ENCODE data around the gene PIP4K2A. TPM values are rescaled to one million over a fixed set of nuclear protein-coding genes. Genes with fewer than 3 reads are reported as not detected.

Gene PIP4K2A
- total and polyA plus RNA-seq, 2 of the 8 experiments (the other 6 are each of a cell fraction or from before 2014, with no cell fraction given): 19.0 to 60.9 TPM

- DNase-seq (ENCODE audit: low read depth in 1 of 2, low spot score in 2 of 2): no peak
- 91 to 100% methylated on average over 1 to 5 of the region's 5 CpGs for WGBS, 2 experiments (ENCODE audit: extremely low coverage in 1 of 2, insufficient coverage in 1 of 2, insufficient read length in 1 of 2, insufficient replicate concordance in 2 of 2, low coverage in 1 of 2, low lambda C conversion rate in 2 of 2, missing lambda C conversion rate in 1 of 2)
- H3K4me1 ChIP-seq (replicated peaks in 1 of 4; ENCODE audit: control insufficient read depth in 3 of 4, insufficient read depth in 4 of 4, low read length in 3 of 4): peaks cover 10 to 25% (median 20%) of the 10 kb centered on the region in 4 experiments
Measured at GRCh38 chr10:22670788-22671187, 43.6 kb downstream of the PIP4K2A start.

More at GRCh38 chr10:22670788-22671187, 43.6 kb downstream of the PIP4K2A start:
- Histone ChIP-seq H3K27ac (ENCODE audit: low read depth, low read length) (no peak overlapping the region), H4K91ac (replicated peaks; ENCODE audit: insufficient read length, low read length) (no peak overlapping the region), H3K79me1 (ENCODE audit: low read depth, low read length) (peaks cover 7% of the 10 kb centered on the region; the same call in 1 of the 2 replicates), H3K23me2 (ENCODE audit: low read depth, low read length) (no peaks in the 10 kb centered on the region), H2AFZ (ENCODE audit: low read length) (no peak overlapping the region), H3K4me3 (ENCODE audit: extremely low read depth in 1 of 4, insufficient read depth in 2 of 4, low read depth in 3 of 4, low read length in 4 of 4) (no peak overlapping the region), H3K36me3 (ENCODE audit: control insufficient read depth in 2 of 4, insufficient read depth in 4 of 4, low read length in 3 of 4) (no peaks in the 10 kb centered on the region), H3K9ac (replicated peaks in 1 of 4; ENCODE audit: extremely low read depth in 1 of 4, low read depth in 3 of 4, low read length in 3 of 4) (no peak overlapping the region), H2AK5ac (ENCODE audit: low read depth, low read length) (no peak overlapping the region), H2BK120ac (replicated peaks; ENCODE audit: low read depth, low read length) (no peak overlapping the region), H3K23ac (ENCODE audit: insufficient read length) (no peak overlapping the region), H4K5ac (ENCODE audit: insufficient read length, low read depth, low read length) (no peak overlapping the region), H3K9me3 (ENCODE audit: insufficient read depth in 2 of 2, low read depth in 1 of 2, low read length in 1 of 2) (no peaks in the 10 kb centered on the region), H3K27me3 (replicated peaks in 1 of 4; ENCODE audit: control insufficient read depth in 3 of 4, extremely low read depth in 1 of 4, insufficient read depth in 3 of 4, low read length in 3 of 4) (no peaks in the 10 kb centered on the region), H3K4ac (replicated peaks; ENCODE audit: insufficient read length, low read depth, low read length) (no peak overlapping the region), H2BK15ac (ENCODE audit: low read length) (no peak overlapping the region), H3K79me2 (ENCODE audit: control insufficient read depth in 1 of 2, insufficient read depth in 2 of 2, low read length in 2 of 2) (peaks cover 3 to 99% of the 10 kb centered on the region in 2 experiments; a peak in 3 of 4 replicates), H3K4me2 (ENCODE audit: insufficient read depth in 1 of 2, low read depth in 2 of 2, low read length in 2 of 2) (no peak overlapping the region), H2BK20ac (ENCODE audit: low read length) (no peak overlapping the region), H3K56ac (replicated peaks; ENCODE audit: insufficient read length, low read depth, low read length) (no peak overlapping the region), H4K8ac (ENCODE audit: extremely low read depth, insufficient read depth, low read length) (no peak overlapping the region), H3K14ac (ENCODE audit: insufficient read length) (no peak overlapping the region), H3K18ac (ENCODE audit: extremely low read depth, low read length) (no peak overlapping the region), H4K20me1 (replicated peaks in 1 of 2; ENCODE audit: control insufficient read depth in 1 of 2, insufficient read depth in 2 of 2, low read length in 2 of 2) (peaks cover 0 to 2% of the 10 kb centered on the region in 2 experiments), H2BK12ac (ENCODE audit: low read depth, low read length) (no peak overlapping the region), H2BK5ac (ENCODE audit: low read depth, low read length) (no peak overlapping the region)
- FAIRE-seq: no peak
- ChIA-PET CTCF (ENCODE audit: partially characterized antibody) (interaction anchor here (0.6 to 2.4 kb wide), 3 partner anchors 16 to 190 kb away, joined by 3 to 7 read pairs (median 4); no protein-coding TSS in a partner anchor), POLR2A (ENCODE audit: partially characterized antibody) (interaction anchor here (1.7 to 1.9 kb wide), 2 partner anchors 11 to 12 kb away, joined by 5 read pairs; no protein-coding TSS in a partner anchor)
- TF ChIP-seq POU5F1 (IDR thresholded peaks at IDR 0.05; ENCODE audit: low read depth, low read length) (no peak), GTF2F1 (IDR thresholded peaks at IDR 0.05; ENCODE audit: borderline replicate concordance, low read depth, low read length) (no peak), GABPA (IDR thresholded peaks at IDR 0.05; ENCODE audit: borderline replicate concordance, insufficient read depth, low read length) (no peak), CHD2 (IDR thresholded peaks at IDR 0.05; ENCODE audit: low read length) (no peak), SRF (IDR thresholded peaks at IDR 0.05; ENCODE audit: low read depth, low read length) (no peak), CBX8 (IDR thresholded peaks at IDR 0.05; ENCODE audit: borderline replicate concordance, low read depth, low read length) (no peak), BACH1 (IDR thresholded peaks at IDR 0.05; ENCODE audit: low read length) (no peak), JUN (IDR thresholded peaks at IDR 0.05; ENCODE audit: low read depth, low read length) (no peak), SIX5 (IDR thresholded peaks at IDR 0.05; ENCODE audit: low read depth, low read length) (no peak), SIRT6 (IDR thresholded peaks at IDR 0.05; ENCODE audit: low read length) (no peak), NANOG (IDR thresholded peaks at IDR 0.05; ENCODE audit: insufficient read depth, low read depth, low read length, poor library complexity, severe bottlenecking) (no peak), SUZ12 (IDR thresholded peaks at IDR 0.05; ENCODE audit: low read length) (no peak), TAF7 (optimal IDR thresholded peaks at IDR 0.05; ENCODE audit: borderline replicate concordance, low read depth, low read length) (no peak), RXRA (IDR thresholded peaks at IDR 0.05; ENCODE audit: insufficient read depth, low read depth, low read length) (no peak), BRCA1 (IDR thresholded peaks at IDR 0.05; ENCODE audit: low read depth, low read length) (no peak)

Measured in H1 (cell line).